H1 (cell line): ENCODE results near the gene FBXL17. TPM values are rescaled to one million over a fixed set of nuclear protein-coding genes. Genes with fewer than 3 reads are reported as not detected.
A peak's percentile ranks its signal among the peaks of the same experiment; 100 is the strongest.

Source experiments
- CTCF ChIA-PET: fragments of 300-600 bp; sonication (Branson Sonifier 250); formaldehyde crosslinking; loops from one replicate; lab custom pipeline; 2021; ENCODE audit not compliant: partially characterized antibody; lab: Charles Lee
- POLR2A ChIA-PET: fragments of 300-600 bp; sonication (Branson Sonifier 250); formaldehyde crosslinking; loops from one replicate; lab custom pipeline; 2021; ENCODE audit warnings: inconsistent platforms; ENCODE audit not compliant: partially characterized antibody; lab: Charles Lee
- DNase-seq, 2 experiments: peaks; one replicate each; pipeline versions ENCODE4 v3.0.0 to v3.0.0-alpha.2; 2010 to 2022; ENCODE audit warnings: low spot score in 2 of 2, low read depth in 1 of 2, mixed read lengths in 1 of 2
- FAIRE-seq: peaks from 2 replicates; lab custom pipeline; 2011; peaks lifted over from hg19 to GRCh38; lab: Jason Lieb, UNC
- H2AFZ ChIP-seq: 2 replicates; pipeline ENCODE4 v1.8.1; 2012; ENCODE audit warnings: low read length, inconsistent platforms
- H2AK5ac ChIP-seq: 2 replicates; pipeline ENCODE4 v1.6.1; 2013; ENCODE audit warnings: low read depth, low read length
- H2BK120ac ChIP-seq: replicated peaks from 2 replicates; pipeline ENCODE3; 2013; ENCODE audit warnings: low read depth, low read length, inconsistent platforms
- H2BK12ac ChIP-seq: 2 replicates; pipeline ENCODE4 v1.6.1; 2013; ENCODE audit warnings: low read depth, low read length
- H2BK15ac ChIP-seq: 2 replicates; pipeline ENCODE4 v1.6.1; 2013; ENCODE audit warnings: low read length
- H2BK20ac ChIP-seq: 2 replicates; pipeline ENCODE4 v1.6.1; 2013; ENCODE audit warnings: low read length
- H2BK5ac ChIP-seq: 2 replicates; pipeline ENCODE4 v1.6.1; 2013; ENCODE audit warnings: low read depth, low read length
- H3K14ac ChIP-seq: 2 replicates; pipeline ENCODE4 v1.6.1; 2013; ENCODE audit warnings: inconsistent platforms; ENCODE audit not compliant: insufficient read length
- H3K18ac ChIP-seq: 2 replicates; pipeline ENCODE4 v1.6.1; 2013; ENCODE audit warnings: low read length; ENCODE audit errors: extremely low read depth
- H3K23ac ChIP-seq: 2 replicates; pipeline ENCODE4 v1.6.1; 2013; ENCODE audit warnings: inconsistent platforms; ENCODE audit not compliant: insufficient read length
- H3K23me2 ChIP-seq: 2 replicates; pipeline ENCODE4 v1.6.1; 2013; ENCODE audit warnings: low read depth, low read length
- H3K27ac ChIP-seq: 2 replicates; pipeline ENCODE4 v1.6.1; 2011; ENCODE audit warnings: low read depth, low read length, inconsistent platforms
- H3K27me3 ChIP-seq, 4 experiments: replicated peaks in 1 of 4; 1 replicate in 1 of 4; 2 replicates in 3 of 4; pipeline versions ENCODE4 v1.6.1 to v1.8.1; 2011 to 2013; ENCODE audit warnings: low read length in 3 of 4, mild to moderate bottlenecking in 3 of 4, inconsistent platforms in 2 of 4, mixed read lengths in 2 of 4, moderate library complexity in 1 of 4; ENCODE audit not compliant: control insufficient read depth in 3 of 4, insufficient read depth in 3 of 4; ENCODE audit errors: extremely low read depth in 1 of 4
- H3K36me3 ChIP-seq, 4 experiments: 2 replicates each; pipeline versions ENCODE4 v1.6.1 to v1.8.1; 2011 to 2013; ENCODE audit warnings: mild to moderate bottlenecking in 4 of 4, low read length in 3 of 4, moderate library complexity in 2 of 4, control low read depth in 1 of 4, inconsistent platforms in 1 of 4; ENCODE audit not compliant: insufficient read depth in 4 of 4, control insufficient read depth in 2 of 4
- H3K4ac ChIP-seq: replicated peaks from 2 replicates; pipeline ENCODE3; 2013; ENCODE audit warnings: low read length, low read depth, mixed read lengths, inconsistent platforms; ENCODE audit not compliant: insufficient read length
- H3K4me1 ChIP-seq, 4 experiments: replicated peaks in 1 of 4; 1 replicate in 1 of 4; 2 replicates in 3 of 4; pipeline versions ENCODE4 v1.6.1 to v1.8.1; 2011 to 2013; ENCODE audit warnings: low read length in 3 of 4, inconsistent platforms in 2 of 4, mixed read lengths in 1 of 4; ENCODE audit not compliant: insufficient read depth in 4 of 4, control insufficient read depth in 3 of 4
- H3K4me2 ChIP-seq, 2 experiments: 2 replicates each; pipeline versions ENCODE4 v1.6.1 to v1.8.1; 2011 to 2013; ENCODE audit warnings: low read depth in 2 of 2, low read length in 2 of 2, control low read depth in 1 of 2, inconsistent platforms in 1 of 2, mild to moderate bottlenecking in 1 of 2; ENCODE audit not compliant: insufficient read depth in 1 of 2
- H3K4me3 ChIP-seq, 4 experiments: fragments of 200-600, 300-600 bp in 1 of 4; sonication (generic), shearing (Covaris generic), sonication (Bioruptor Twin) in 1 of 4; 2 replicates each; pipeline versions ENCODE4 v1.5.1 to v1.8.1; 2011 to 2016; ENCODE audit warnings: low read length in 4 of 4, low read depth in 3 of 4, control low read depth in 2 of 4, inconsistent platforms in 2 of 4, mild to moderate bottlenecking in 2 of 4, mixed read lengths in 1 of 4, moderate library complexity in 1 of 4; ENCODE audit not compliant: insufficient read depth in 2 of 4; ENCODE audit errors: extremely low read depth in 1 of 4
- H3K56ac ChIP-seq: replicated peaks from 2 replicates; pipeline ENCODE3; 2013; ENCODE audit warnings: low read depth, mild to moderate bottlenecking, mixed read lengths, low read length, inconsistent platforms; ENCODE audit not compliant: insufficient read length
- H3K79me1 ChIP-seq: 2 replicates; pipeline ENCODE4 v1.6.1; 2013; ENCODE audit warnings: low read depth, low read length, control low read depth
- H3K79me2 ChIP-seq, 2 experiments: 2 replicates each; pipeline versions ENCODE4 v1.6.1 to v1.8.1; 2012 to 2013; ENCODE audit warnings: low read length in 2 of 2, mild to moderate bottlenecking in 2 of 2, inconsistent platforms in 1 of 2; ENCODE audit not compliant: insufficient read depth in 2 of 2, control insufficient read depth in 1 of 2
- H3K9ac ChIP-seq, 4 experiments: replicated peaks in 1 of 4; 1 replicate in 1 of 4; 2 replicates in 3 of 4; pipeline versions ENCODE4 v1.6.1 to v1.8.1; 2011 to 2013; ENCODE audit warnings: low read depth in 3 of 4, low read length in 3 of 4, control low read depth in 2 of 4, mild to moderate bottlenecking in 2 of 4, moderate library complexity in 2 of 4, inconsistent platforms in 1 of 4; ENCODE audit errors: extremely low read depth in 1 of 4
- H3K9me3 ChIP-seq, 2 experiments: 2 replicates each; pipeline versions ENCODE4 v1.6.1 to v1.8.1; 2012 to 2013; ENCODE audit warnings: mild to moderate bottlenecking in 2 of 2, moderate library complexity in 2 of 2, control low read depth in 1 of 2, inconsistent platforms in 1 of 2, low read depth in 1 of 2, low read length in 1 of 2, mixed read lengths in 1 of 2; ENCODE audit not compliant: insufficient read depth in 2 of 2
- H4K20me1 ChIP-seq, 2 experiments: replicated peaks in 1 of 2; 2 replicates each; pipeline versions ENCODE3 to v1.8.1; 2011 to 2013; ENCODE audit warnings: inconsistent platforms in 2 of 2, low read length in 2 of 2, mild to moderate bottlenecking in 1 of 2; ENCODE audit not compliant: insufficient read depth in 2 of 2, control insufficient read depth in 1 of 2
- H4K5ac ChIP-seq: 2 replicates; pipeline ENCODE4 v1.6.1; 2013; ENCODE audit warnings: low read length, low read depth, mixed read lengths, inconsistent platforms; ENCODE audit not compliant: insufficient read length
- H4K8ac ChIP-seq: 2 replicates; pipeline ENCODE4 v1.8.0; 2013; ENCODE audit warnings: mild to moderate bottlenecking, moderate library complexity, low read length, inconsistent platforms; ENCODE audit not compliant: insufficient read depth; ENCODE audit errors: extremely low read depth
- H4K91ac ChIP-seq: replicated peaks from 2 replicates; pipeline ENCODE3; 2013; ENCODE audit warnings: low read length, mixed read lengths, inconsistent platforms; ENCODE audit not compliant: insufficient read length
- CEBPB ChIP-seq: IDR thresholded peaks from 2 replicates; pipeline ENCODE4 v1.6.1; 2012; ENCODE audit warnings: low read depth, low read length
- KDM1A ChIP-seq: fragments of 200-600, 300-600 bp; sonication (generic); IDR thresholded peaks from 2 replicates; pipeline ENCODE4 v1.7.1; 2016; ENCODE audit warnings: mild to moderate bottlenecking, low read length, borderline replicate concordance
- TAF1 ChIP-seq: IDR thresholded peaks from 2 replicates; pipeline ENCODE4 v1.6.1; 2011; ENCODE audit warnings: mild to moderate bottlenecking, low read depth, low read length
- WGBS, 2 experiments: shearing (Covaris generic) in 1 of 2; methylation state at CpG; one replicate each; pipeline versions ENCODE4 v1.1.6 to v1.1.7; 2013 to 2015; ENCODE audit warnings: low lambda C conversion rate in 2 of 2, mixed read lengths in 2 of 2, inconsistent platforms in 1 of 2, low coverage in 1 of 2, missing lambda C conversion rate in 1 of 2; ENCODE audit not compliant: insufficient replicate concordance in 2 of 2, insufficient coverage in 1 of 2, insufficient read length in 1 of 2; ENCODE audit errors: extremely low coverage in 1 of 2, missing lambda C conversion rate in 1 of 2; 5-methylcytosine and 5-hydroxymethylcytosine counted together
- polyA plus RNA-seq, 7 experiments: library from polyadenylated mRNA; depleted of rRNA in 3 of 7; stranded (reverse) in 5 of 7; unstranded in 2 of 7; fragments of >200 nt in 5 of 7; fragments of 200-250 nt in 2 of 7; gene quantifications; 1 replicate in 5 of 7; 2 replicates in 1 of 7; 4 replicates in 1 of 7; pipeline versions ENCODE4 v1.2.1 to v1.2.3, GENCODE V29; 2011 to 2013; ENCODE audit warnings: missing spikeins in 2 of 7, mixed read lengths in 2 of 7
- total RNA-seq: library from RNA; stranded (reverse); fragmentation: NEBNext Ultra II Directional; extraction: Animal tissue kit (Norgen Biotek cat#: 25700); gene quantifications from 2 replicates; pipeline ENCODE4 v1.2.1, GENCODE V29; 2021

The FBXL17 gene
- total and polyA plus RNA-seq, 2 of the 8 experiments (the other 6 are each of a cell fraction or from before 2014, with no cell fraction given) = 0.35 to 4.3 TPM

DNA sequence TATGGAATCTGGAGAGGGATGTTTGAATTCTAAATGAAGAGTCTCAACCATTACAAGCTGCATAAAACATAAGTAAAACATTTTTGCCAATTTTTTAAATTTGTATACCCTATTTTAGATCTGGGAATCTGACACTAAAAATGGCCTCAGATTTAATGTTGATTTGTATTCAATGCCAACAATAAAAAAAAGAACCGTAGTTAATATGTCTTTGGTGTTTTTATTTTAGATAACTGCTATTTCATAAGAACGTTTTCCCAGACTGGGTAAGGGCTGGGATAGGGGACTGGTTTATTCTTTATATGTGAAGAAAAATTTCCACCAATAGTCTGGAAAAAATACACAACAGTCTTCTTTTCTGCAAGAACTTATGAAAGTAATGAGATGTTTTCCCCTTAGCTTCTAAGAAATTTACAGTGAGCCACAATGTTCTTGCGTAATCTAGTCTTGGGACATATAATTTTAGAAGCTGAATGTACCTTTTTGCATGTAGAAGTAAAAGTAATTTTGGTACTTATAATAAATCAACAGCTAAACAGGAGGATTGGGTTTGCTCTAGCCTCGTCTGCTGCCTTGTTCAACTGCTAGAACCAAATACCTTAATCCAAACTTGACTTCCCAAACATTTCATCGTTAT, 466.6 kb downstream of the FBXL17 start:
- H2BK15ac ChIP-seq = no peak overlapping the region

More for the DNA sequence above, 466.6 kb downstream of the FBXL17 start:
- Histone ChIP-seq H3K79me2 (no peaks in the 10 kb centered on the region), H4K91ac (no peak overlapping the region), H3K56ac (no peak overlapping the region), H2BK12ac (no peak overlapping the region), H2BK5ac (no peak overlapping the region), H3K4me1 (no peaks in the 10 kb centered on the region), H4K8ac (no peak overlapping the region), H3K79me1 (no peaks in the 10 kb centered on the region), H3K4me3 (no peak overlapping the region), H3K23me2 (no peaks in the 10 kb centered on the region; the same call in 1 of the 2 replicates), H3K14ac (no peak overlapping the region), H2AFZ (no peak overlapping the region), H3K9me3 (no peaks in the 10 kb centered on the region), H3K4ac (no peak overlapping the region), H3K27me3 (peaks cover 0 to 1% (median 0%) of the 10 kb centered on the region in 4 experiments; a peak in 1 of 7 replicates), H4K20me1 (no peaks in the 10 kb centered on the region), H2AK5ac (no peak overlapping the region), H2BK120ac (no peak overlapping the region), H2BK20ac (no peak overlapping the region), H3K27ac (no peak overlapping the region), H3K23ac (no peak overlapping the region), H3K36me3 (no peaks in the 10 kb centered on the region), H3K4me2 (no peak overlapping the region), H3K9ac (no peak overlapping the region), H4K5ac (no peak overlapping the region), H3K18ac (no peak overlapping the region)
- WGBS, 2 experiments = 89% methylated on average over 5 of the region's 5 CpGs; no CpG with 5 or more reads in 1 of the 2 experiments
- ChIA-PET CTCF (no interaction called here), POLR2A (no interaction called here)
- no peak for DNase-seq
- TF ChIP-seq KDM1A = no peak
- peak; percentile 46; the same call in 1 of the 2 replicates for TF ChIP-seq CEBPB
- TF ChIP-seq TAF1 = no peak
- no peak for FAIRE-seq
